Astrocyte of the spinal cord (primary cell): ENCODE measurements around the gene NRDE2.

Experiments
- DNase-seq: peaks from one replicate; pipeline ENCODE4 v3.0.0; 2011; ENCODE audit warnings: low read depth, low spot score
- H3K4me3 ChIP-seq: 2 replicates; pipeline ENCODE4 v1.5.1; 2011; ENCODE audit warnings: low read depth, mild to moderate bottlenecking, low read length, moderate library complexity
- CTCF ChIP-seq: IDR thresholded peaks from 2 replicates; pipeline ENCODE4 v1.5.1; 2012; ENCODE audit warnings: low read depth, mild to moderate bottlenecking, low read length, inconsistent platforms
- in situ Hi-C: cut with HindIII; loops from 2 replicates; pipeline ENCODE4 v1.10.0; 2017; ENCODE audit warnings: low sequenced_read_pairs

The NRDE2 gene

DNA sequence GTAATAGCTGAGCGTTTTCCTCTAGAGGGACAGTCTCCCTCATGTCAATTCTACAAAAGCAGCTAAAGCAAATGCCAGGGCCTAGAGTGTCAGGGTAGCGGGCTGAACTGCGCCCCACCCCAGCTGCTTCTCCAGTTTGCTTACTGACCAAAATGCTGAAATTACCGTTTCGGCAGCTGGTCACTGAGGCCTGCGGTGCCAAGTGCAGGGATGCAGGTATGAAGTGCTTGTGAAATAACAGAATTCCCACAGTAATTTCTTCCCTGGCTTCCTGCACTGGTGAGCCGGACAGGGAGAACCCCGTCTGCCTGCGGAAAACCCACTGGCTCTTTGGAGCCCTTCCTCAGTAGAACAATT lies 56.3 kb downstream of the NRDE2 start:
- in situ Hi-C loops, result no loop called here
- H3K4me3 ChIP-seq, result no peak overlapping the region
- TF ChIP-seq CTCF, result no peak
- no peak for DNase-seq

- H3K4me3 ChIP-seq, result no peak overlapping the region
- DNase-seq, result peak; percentile 76
- TF ChIP-seq CTCF, result no peak
- in situ Hi-C loops, result no loop called here
Observed at GRCh38 chr14:90274808-90275457, 56.8 kb downstream of the NRDE2 start.

- peak; percentile 16 for TF ChIP-seq CTCF
- no peak for DNase-seq
- in situ Hi-C loops, result no loop called here
Observed at GRCh38 chr14:90274019-90274418, 57.7 kb downstream of the NRDE2 start.

DNA sequence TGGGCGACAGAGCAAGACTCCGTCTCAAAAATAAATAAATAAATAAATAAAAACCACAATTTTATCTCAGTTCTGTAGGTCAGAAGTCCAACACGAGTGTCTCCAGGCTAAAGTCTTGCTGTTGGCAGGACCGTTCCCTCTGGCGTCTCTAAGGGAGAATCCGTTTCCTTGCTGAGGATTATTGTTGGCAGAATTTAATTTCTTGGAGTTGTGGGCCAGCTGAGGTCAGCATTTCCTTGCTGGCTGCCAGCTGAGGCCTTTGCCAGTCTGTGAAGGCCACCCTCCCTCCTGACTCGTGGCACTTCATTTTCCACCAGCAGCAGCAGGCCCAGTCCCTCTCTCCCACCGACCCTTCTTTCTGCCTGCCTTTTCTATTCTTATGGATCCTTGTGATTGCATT lies 58.2 kb downstream of the NRDE2 start:
- DNase-seq, result no peak
- in situ Hi-C loops, result no loop called here
- no peak for TF ChIP-seq CTCF
- H3K4me3 ChIP-seq, result no peak overlapping the region

More at GRCh38 chr14:90274019-90274418, 57.7 kb downstream of the NRDE2 start:
- H3K4me3 ChIP-seq, result no peak overlapping the region

DNA sequence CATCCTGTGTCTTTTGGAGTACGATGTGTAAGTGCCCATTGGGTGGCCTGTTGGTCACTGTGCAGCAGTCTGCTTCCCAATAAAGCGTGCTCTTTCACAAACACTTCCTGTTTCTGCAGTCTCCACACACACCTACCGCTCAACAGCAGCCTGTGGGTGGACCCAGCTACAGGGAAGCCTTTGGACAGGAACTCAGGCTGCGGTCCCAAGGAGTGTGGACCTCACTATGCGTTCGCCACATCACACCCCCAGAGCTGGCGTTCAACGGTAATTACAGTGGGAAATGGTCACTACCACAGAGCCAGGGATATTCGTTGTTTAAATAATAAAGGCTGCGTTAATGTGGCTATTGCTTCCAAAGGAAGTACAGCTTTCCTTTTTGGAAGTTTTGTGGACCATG lies 59.2 kb downstream of the NRDE2 start:
- DNase-seq, result no peak
- in situ Hi-C loops, result no loop called here
- H3K4me3 ChIP-seq, result no peak overlapping the region
- TF ChIP-seq CTCF, result no peak

DNA sequence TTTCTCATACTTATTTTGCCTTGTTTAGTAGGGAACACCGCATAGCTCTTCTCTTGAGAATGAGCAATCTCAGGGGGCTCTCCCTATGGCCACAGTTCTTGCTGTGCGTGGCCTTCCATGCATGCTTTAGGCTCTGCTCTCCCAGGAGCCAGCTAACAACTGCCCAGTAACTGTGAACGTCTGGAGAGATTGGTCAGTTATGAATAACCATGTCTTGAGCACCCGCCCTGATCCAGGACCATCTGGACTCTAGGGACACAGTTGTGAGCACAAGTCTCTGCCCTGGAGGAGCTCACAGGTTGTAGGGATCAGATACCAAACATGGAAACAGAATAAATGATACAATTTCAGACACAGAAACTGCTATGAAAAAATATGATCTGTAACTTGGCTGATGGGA lies 63.3 kb downstream of the NRDE2 start:
- TF ChIP-seq CTCF, result no peak
- in situ Hi-C loops, result no loop called here
- DNase-seq, result no peak
- no peak overlapping the region for H3K4me3 ChIP-seq
